Spinal cord (tissue), 10 donors: Measurements from ENCODE around the gene PALM. TPM values are rescaled to one million over a fixed set of nuclear protein-coding genes. Genes with fewer than 3 reads are reported as not detected.
"Not testable (repeated sequence)": the region's sequence is repeated elsewhere in the genome, so short reads cannot be mapped to it uniquely, and the experiment has no call there.

Experiments used
- DNase-seq, 6 donors: peaks; one replicate each; pipeline versions ENCODE4 v3.0.0 to v3.0.0-alpha.2; 2013 to 2015; ENCODE audit warnings: low spot score in 6 of 6, low read depth in 4 of 6
- H3K27ac ChIP-seq: one replicate; pipeline ENCODE4 v1.5.1; 2013; ENCODE audit warnings: low read depth, low read length, control low read depth
- H3K27me3 ChIP-seq: one replicate; pipeline ENCODE4 v1.6.1; 2013; ENCODE audit warnings: low read length; ENCODE audit not compliant: control insufficient read depth, insufficient read depth
- H3K36me3 ChIP-seq: one replicate; pipeline ENCODE4 v1.6.1; 2013; ENCODE audit warnings: low read length; ENCODE audit not compliant: control insufficient read depth, insufficient read depth
- H3K4me1 ChIP-seq: one replicate; pipeline ENCODE4 v1.6.1; 2013; ENCODE audit warnings: low read length; ENCODE audit not compliant: control insufficient read depth, insufficient read depth
- H3K4me3 ChIP-seq: one replicate; pipeline ENCODE4 v1.5.1; 2013; ENCODE audit warnings: low read depth, low read length, control low read depth
- H3K9me3 ChIP-seq: one replicate; pipeline ENCODE4 v1.6.1; 2013; ENCODE audit warnings: low read length; ENCODE audit not compliant: control insufficient read depth, insufficient read depth
- WGBS: methylation state at CpG from one replicate; pipeline ENCODE4 v1.1.5; 2013; ENCODE audit warnings: missing lambda C conversion rate; ENCODE audit not compliant: insufficient coverage; 5-methylcytosine and 5-hydroxymethylcytosine counted together
- polyA plus RNA-seq, 2 donors: library from polyadenylated mRNA; unstranded; fragments of 120-200 nt; gene quantifications; one replicate each; pipeline ENCODE4 v1.2.1, GENCODE V29; 2013; ENCODE audit not compliant: insufficient read length in 2 of 2
- total RNA-seq, 2 donors: library from RNA; depleted of rRNA in 1 of 2; stranded (reverse); fragments of 120-200 nt in 1 of 2; fragments of >200 nt in 1 of 2; gene quantifications; one replicate each; pipeline versions ENCODE4 v1.2.3 to v1.2.4, GENCODE V29; 2013 to 2014
- donor health status: healthy.

Gene PALM
- total and polyA plus RNA-seq, 4 donors = 48.8 to 260 (median 155) TPM

DNA sequence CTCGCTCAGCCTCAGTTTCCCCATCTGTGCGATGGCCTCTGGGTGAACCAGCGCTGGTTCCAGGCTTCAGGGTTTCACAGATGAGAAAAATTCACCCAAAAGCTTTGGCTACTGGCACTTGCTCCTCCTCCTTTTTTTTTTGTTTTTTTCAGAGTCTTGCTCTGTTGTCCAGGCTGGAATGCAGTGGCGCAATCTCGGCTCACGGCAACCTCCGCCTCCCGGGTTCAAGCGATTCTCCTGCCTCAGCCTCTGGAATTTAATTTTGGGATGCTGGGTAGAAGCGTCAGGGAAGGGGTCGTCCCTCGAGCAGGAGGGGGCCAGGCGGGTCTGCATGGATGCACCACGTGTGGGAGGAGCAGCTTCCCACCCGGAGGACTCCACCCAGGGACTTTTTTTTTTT is 20.5 kb upstream of the PALM start:
- DNase-seq = no peak
- WGBS = 82% methylated on average over 9 of the region's 15 CpGs
- H3K4me3 ChIP-seq = no peak overlapping the region
- peaks cover 2% of the 10 kb centered on the region for H3K36me3 ChIP-seq
- H3K4me1 ChIP-seq = no peaks in the 10 kb centered on the region
- no peaks in the 10 kb centered on the region for H3K9me3 ChIP-seq
- no peak overlapping the region for H3K27ac ChIP-seq
- no peaks in the 10 kb centered on the region for H3K27me3 ChIP-seq

GRCh38 chr19:688992-689391 is 19.7 kb upstream of the PALM start:
- DNase-seq = no peak
- H3K9me3 ChIP-seq = no peaks in the 10 kb centered on the region
- no peaks in the 10 kb centered on the region for H3K27me3 ChIP-seq
- no peaks in the 10 kb centered on the region for H3K36me3 ChIP-seq
- WGBS = 85% methylated on average over 16 of the region's 17 CpGs
- H3K27ac ChIP-seq = no peak overlapping the region
- H3K4me1 ChIP-seq = no peaks in the 10 kb centered on the region
- H3K4me3 ChIP-seq = no peak overlapping the region

DNA sequence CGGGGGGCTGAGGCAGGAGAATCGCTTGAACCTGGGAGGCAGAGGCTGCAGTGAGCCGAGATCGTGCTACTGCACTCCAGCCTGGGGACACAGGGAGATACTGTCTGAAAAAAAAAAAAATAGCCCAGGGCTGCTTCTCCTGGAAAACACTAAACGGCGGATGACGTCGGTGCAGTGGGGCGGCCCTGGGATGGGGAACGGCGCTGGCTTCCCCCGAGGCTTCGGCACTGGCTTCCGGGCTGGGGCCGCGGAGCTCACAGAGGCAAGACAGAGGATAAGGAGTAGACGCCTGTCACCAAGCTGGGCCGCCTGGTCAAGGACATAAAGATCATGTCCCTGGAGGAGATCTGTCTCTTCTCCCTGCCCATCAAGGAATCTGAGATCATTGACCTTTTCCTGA is 18.5 kb upstream of the PALM start:
- H3K27me3 ChIP-seq = peaks cover under 1% of the 10 kb centered on the region
- 77% methylated on average over 16 of the region's 18 CpGs for WGBS

GRCh38 chr19:694481-695351 is 14.0 kb upstream of the PALM start:
- Histone ChIP-seq H3K4me1 (no peaks in the 10 kb centered on the region), H3K36me3 (no peaks in the 10 kb centered on the region), H3K4me3 (no peak overlapping the region), H3K9me3 (no peaks in the 10 kb centered on the region), H3K27me3 (peaks cover 8% of the 10 kb centered on the region), H3K27ac (no peak overlapping the region)
- DNase-seq = no peak
- WGBS = 44% methylated on average over 31 of the region's 41 CpGs

More for the DNA sequence above, 18.5 kb upstream of the PALM start:
- Histone ChIP-seq H3K27ac (no peak overlapping the region), H3K4me3 (no peak overlapping the region), H3K4me1 (no peaks in the 10 kb centered on the region), H3K36me3 (no peaks in the 10 kb centered on the region), H3K9me3 (no peaks in the 10 kb centered on the region)
- DNase-seq = no peak

DNA sequence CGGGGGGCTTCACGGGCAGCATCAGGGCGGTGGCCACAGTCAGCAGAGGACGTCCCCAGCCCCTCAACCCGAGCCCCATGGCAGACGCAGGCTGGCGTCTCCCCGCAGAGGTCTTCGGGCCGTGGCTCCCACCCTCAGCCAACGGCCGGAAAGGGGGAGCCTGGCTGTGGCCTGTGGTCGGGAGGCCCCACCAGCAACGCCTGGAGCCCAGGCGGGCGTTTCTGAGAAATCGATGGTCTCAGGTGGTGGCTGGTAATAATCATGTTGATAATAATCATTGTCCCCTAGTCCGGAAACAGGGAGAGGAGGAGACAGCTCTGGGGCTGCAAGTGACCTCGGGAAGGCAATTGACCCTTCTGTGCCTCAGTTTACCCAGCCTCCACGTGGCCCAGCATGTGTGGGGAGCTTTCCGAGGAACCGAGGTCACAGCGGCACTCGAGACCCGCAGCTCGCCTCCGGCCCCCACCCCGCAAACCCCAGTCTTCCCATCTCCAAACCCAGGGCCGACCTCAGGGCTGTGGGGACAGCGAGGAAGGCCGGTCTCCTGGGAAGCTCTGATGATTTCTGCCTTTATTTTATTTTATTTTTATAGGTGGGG is 13.3 kb upstream of the PALM start, which contains the start of gene PRSS57:
TSS of gene PRSS57 (minus strand) at position 101 of the 598 bp plus-strand sequence. CDS start at position 79, 22 bp downstream.
- Histone ChIP-seq H3K4me1 (no peaks in the 10 kb centered on the region), H3K4me3 (no peak within 1 kb of the TSS), H3K27ac (no peak within 1 kb of the TSS), H3K36me3 (no peaks in the 10 kb centered on the region), H3K9me3 (no peaks in the 10 kb centered on the region), H3K27me3 (peaks cover 8% of the 10 kb centered on the region)
- DNase-seq = no peak
- WGBS = 75% methylated on average over 26 of the region's 31 CpGs

GRCh38 chr19:698529-698928 is 10.2 kb upstream of the PALM start:
- H3K36me3 ChIP-seq, H3K27ac ChIP-seq, H3K9me3 ChIP-seq, H3K4me3 ChIP-seq, DNase-seq, H3K4me1 ChIP-seq: not testable (repeated sequence)
- WGBS = 91% methylated on average over 12 of the region's 15 CpGs
- peaks cover 10% of the 10 kb centered on the region for H3K27me3 ChIP-seq

DNA sequence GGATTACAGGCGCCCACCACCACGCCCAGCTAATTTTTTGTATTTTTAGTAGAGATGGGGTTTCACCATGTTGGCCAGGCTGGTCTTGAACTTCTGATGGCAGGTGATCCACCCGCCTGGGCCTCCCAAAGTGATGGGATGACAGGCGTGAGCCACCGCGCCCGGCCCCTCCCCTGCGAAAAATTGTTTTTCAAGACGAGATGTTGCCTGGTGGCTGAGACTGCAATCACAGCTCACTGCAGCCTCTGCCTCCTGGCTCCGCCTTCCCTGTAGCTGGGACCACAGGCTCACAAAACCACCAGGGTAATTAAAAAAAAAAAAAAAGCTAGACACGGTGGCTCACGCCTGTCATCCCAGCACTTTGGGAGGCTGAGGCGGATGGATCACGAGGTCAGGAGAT is 8.8 kb upstream of the PALM start:
- H3K9me3 ChIP-seq, H3K4me3 ChIP-seq, H3K36me3 ChIP-seq, DNase-seq, H3K27ac ChIP-seq: not testable (repeated sequence)
- peaks cover 16% of the 10 kb centered on the region for H3K27me3 ChIP-seq
- WGBS = 81% methylated on average over 7 of the region's 14 CpGs
- H3K4me1 ChIP-seq = peaks cover 12% of the 10 kb centered on the region

DNA sequence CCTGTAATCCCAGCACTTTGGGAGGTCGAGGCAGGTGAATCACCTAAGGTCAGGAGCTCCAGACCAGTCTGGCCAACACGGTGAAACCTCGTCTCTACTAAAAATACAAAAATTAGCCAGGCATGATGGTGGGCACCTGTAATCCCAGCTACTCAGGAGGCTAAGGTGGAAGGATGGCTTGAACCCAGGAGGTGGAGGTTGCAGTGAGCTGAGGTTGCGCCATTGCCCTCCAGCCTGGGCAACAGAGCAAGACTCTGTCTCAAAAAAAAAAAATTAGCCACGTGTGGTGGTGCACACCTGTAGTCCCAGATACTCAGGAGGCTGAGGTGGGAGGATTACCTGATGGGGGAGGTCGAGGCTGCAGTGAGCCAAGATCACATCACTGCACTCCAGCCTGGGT is 5.9 kb upstream of the PALM start:
- peaks cover 12% of the 10 kb centered on the region for H3K4me1 ChIP-seq
- not testable (repeated sequence) for H3K27me3 ChIP-seq, H3K36me3 ChIP-seq, DNase-seq, H3K27ac ChIP-seq, H3K9me3 ChIP-seq, H3K4me3 ChIP-seq
- 81% methylated on average over 4 of the region's 6 CpGs for WGBS

GRCh38 chr19:703329-703650 is 5.4 kb upstream of the PALM start:
- DNase-seq = no peak
- no peak overlapping the region for H3K27ac ChIP-seq
- 71% methylated on average over 3 of the region's 4 CpGs for WGBS
- H3K4me3 ChIP-seq = no peak overlapping the region
- no peaks in the 10 kb centered on the region for H3K9me3 ChIP-seq
- H3K4me1 ChIP-seq = peaks cover 16% of the 10 kb centered on the region
- H3K36me3 ChIP-seq = no peaks in the 10 kb centered on the region
- H3K27me3 ChIP-seq = peaks cover 8% of the 10 kb centered on the region
